Gastrocnemius medialis (tissue), 4 donors: Measurements from ENCODE around the gene LIPT2. TPM values are rescaled to one million over a fixed set of nuclear protein-coding genes. Genes with fewer than 3 reads are reported as not detected.

Experiments
- ATAC-seq, 2 donors: fragments of 150-250 bp; one replicate each; pipeline ENCODE4 v1.9.1; 2016
- DNase-seq, 2 donors: peaks; one replicate each; pipeline ENCODE4 v3.0.0-alpha.2; 2019
- H3K27ac ChIP-seq, 4 donors: fragments of 200-600 bp; sonication (generic); 1 replicate in 1 of 4; 2 replicates in 3 of 4; pipeline ENCODE4 v1.5.1; 2016 to 2018; ENCODE audit warnings: mild to moderate bottlenecking in 2 of 4, moderate library complexity in 1 of 4
- H3K27me3 ChIP-seq, 3 donors: fragments of 200-600 bp; sonication (generic) in 2 of 3; 1 replicate in 1 of 3; 2 replicates in 2 of 3; pipeline versions ENCODE4 v1.5.1 to v1.6.0; 2016 to 2019; ENCODE audit warnings: mild to moderate bottlenecking in 1 of 3, moderate library complexity in 1 of 3
- H3K36me3 ChIP-seq, 2 donors: fragments of 200-600 bp; sonication (generic) in 1 of 2; one replicate each; pipeline ENCODE4 v1.5.1; 2017 to 2018
- H3K4me1 ChIP-seq, 2 donors: fragments of 200-600 bp; sonication (generic) in 1 of 2; one replicate each; pipeline ENCODE4 v1.5.1; 2016 to 2017; ENCODE audit warnings: mild to moderate bottlenecking in 2 of 2
- H3K4me3 ChIP-seq, 4 donors: fragments of 200-600 bp; sonication (generic) in 3 of 4; 1 replicate in 1 of 4; 2 replicates in 3 of 4; pipeline ENCODE4 v1.5.1; 2016 to 2019; ENCODE audit warnings: mild to moderate bottlenecking in 2 of 4
- H3K9me3 ChIP-seq, 3 donors: fragments of 200-600 bp; sonication (generic) in 2 of 3; 1 replicate in 1 of 3; 2 replicates in 2 of 3; pipeline ENCODE4 v1.5.1; 2016 to 2019
- CTCF ChIP-seq, 5 experiments: fragments of 450-650 bp in 3 of 5; fragments of 200-600 bp in 2 of 5; sonication (generic) in 2 of 5; IDR thresholded peaks in 4 of 5; conservative IDR thresholded peaks in 1 of 5; 1 replicate in 4 of 5; 2 replicates in 1 of 5; pipeline ENCODE4 v1.5.1; 2016 to 2019; ENCODE audit warnings: antibody characterized with exemption in 5 of 5, mild to moderate bottlenecking in 3 of 5, moderate library complexity in 3 of 5
- POLR2A ChIP-seq, 2 donors: fragments of 450-650 bp; IDR thresholded peaks; one replicate each; pipeline ENCODE4 v1.6.1; 2017; ENCODE audit warnings: antibody characterized with exemption in 2 of 2, mild to moderate bottlenecking in 2 of 2, moderate library complexity in 2 of 2
- in situ Hi-C, 4 donors: fragments of 200-750 bp; cut with MboI; loops; one replicate each; pipeline versions ENCODE4 v1.15.0 to v1.8.0; 2017; ENCODE audit warnings: low sequenced_read_pairs in 4 of 4
- intact Hi-C: fragments of 100-400 bp; cut with DNase I; formaldehyde crosslinking; loops from one replicate; pipeline ENCODE4 v1.15.1; 2023; ENCODE audit warnings: low total_unique reads
- total RNA-seq, 4 donors: library from RNA; depleted of rRNA; stranded (reverse); fragments of >200 nt; gene quantifications; one replicate each; pipeline versions ENCODE4 v1.1.0 to v1.2.3, GENCODE V29; 2016

LIPT2 gene
- total RNA-seq, 4 donors from 2014 or later, result 3.5 to 11.2 (median 8.3) TPM

DNA sequence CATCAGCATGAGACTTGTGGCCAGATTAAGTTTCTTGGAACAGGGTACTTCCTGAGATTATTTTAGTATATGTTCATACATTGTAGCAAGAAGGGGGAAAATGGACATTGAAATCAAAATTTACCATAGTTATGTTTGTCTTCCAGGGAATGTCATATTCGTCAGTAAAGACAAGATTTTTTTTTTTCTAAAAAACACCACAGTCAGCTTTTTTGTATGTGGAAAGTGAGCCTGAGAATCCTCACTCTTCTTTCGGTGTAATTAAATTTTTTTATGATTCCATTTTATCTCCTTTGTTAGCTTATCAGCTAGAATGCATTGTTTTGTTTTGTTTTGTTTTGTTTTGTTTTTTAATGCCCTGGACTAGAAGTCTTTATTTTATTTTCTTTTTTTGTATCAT is 31.5 kb upstream of the LIPT2 start:
- Histone ChIP-seq H3K4me1 (no peaks in the 10 kb centered on the region), H3K27ac (no peak overlapping the region), H3K4me3 (no peak overlapping the region), H3K27me3 (no peaks in the 10 kb centered on the region), H3K9me3 (no peaks in the 10 kb centered on the region), H3K36me3 (no peaks in the 10 kb centered on the region)
- ATAC-seq (no peak), DNase-seq (no peak)
- intact Hi-C loops (no loop called here), in situ Hi-C loops (no loop called here)
- TF ChIP-seq POLR2A (IDR thresholded peaks at IDR 0.05), result no peak
- no peak for TF ChIP-seq CTCF (IDR thresholded peaks at IDR 0.05 in 4 of 5, conservative IDR thresholded peaks at IDR 0.05 in 1 of 5)

GRCh38 chr11:74524501-74524900 is 31.0 kb upstream of the LIPT2 start:
- Histone ChIP-seq H3K4me3 (no peak overlapping the region), H3K9me3 (no peaks in the 10 kb centered on the region), H3K27me3 (no peaks in the 10 kb centered on the region), H3K4me1 (no peaks in the 10 kb centered on the region), H3K27ac (no peak overlapping the region), H3K36me3 (no peaks in the 10 kb centered on the region)
- intact Hi-C loops (no loop called here), in situ Hi-C loops (no loop called here)
- TF ChIP-seq POLR2A (IDR thresholded peaks at IDR 0.05), result no peak
- no peak for TF ChIP-seq CTCF (IDR thresholded peaks at IDR 0.05 in 4 of 5, conservative IDR thresholded peaks at IDR 0.05 in 1 of 5)
- ATAC-seq (no peak), DNase-seq (no peak)

GRCh38 chr11:74522776-74523175 is 29.3 kb upstream of the LIPT2 start:
- Histone ChIP-seq H3K27ac (no peak overlapping the region), H3K4me1 (no peaks in the 10 kb centered on the region), H3K27me3 (no peaks in the 10 kb centered on the region), H3K36me3 (no peaks in the 10 kb centered on the region), H3K9me3 (no peaks in the 10 kb centered on the region), H3K4me3 (no peak overlapping the region)
- no peak for TF ChIP-seq CTCF (IDR thresholded peaks at IDR 0.05 in 4 of 5, conservative IDR thresholded peaks at IDR 0.05 in 1 of 5)
- no peak for TF ChIP-seq POLR2A (IDR thresholded peaks at IDR 0.05)
- intact Hi-C loops, result no loop called here
- DNase-seq (no peak), ATAC-seq (no peak)
- in situ Hi-C loops, result no loop called here

- in situ Hi-C loops, result no loop called here
- H3K36me3 ChIP-seq, result no peaks in the 10 kb centered on the region
- H3K27ac ChIP-seq, result no peak overlapping the region
- no peaks in the 10 kb centered on the region for H3K27me3 ChIP-seq
- no peaks in the 10 kb centered on the region for H3K9me3 ChIP-seq
- ATAC-seq (no peak), DNase-seq (no peak)
- H3K4me3 ChIP-seq, result no peak overlapping the region
- TF ChIP-seq POLR2A (IDR thresholded peaks at IDR 0.05) (no peak), CTCF (IDR thresholded peaks at IDR 0.05 in 4 of 5, conservative IDR thresholded peaks at IDR 0.05 in 1 of 5) (no peak)
- H3K4me1 ChIP-seq, result no peaks in the 10 kb centered on the region
- intact Hi-C loops, result no loop called here
Observed at GRCh38 chr11:74521666-74522252, 28.2 kb upstream of the LIPT2 start.
